CD14-positive monocyte (primary cell): ENCODE results near the gene SAP30BP. TPM values are rescaled to one million over a fixed set of nuclear protein-coding genes. Genes with fewer than 3 reads are reported as not detected.

Experiments used
- DNase-seq, 3 donors: peaks; one replicate each; pipeline ENCODE4 v3.0.0-alpha.2; 2011 to 2022
- H2AFZ ChIP-seq: 2 replicates; pipeline ENCODE4 v1.6.0; 2012; ENCODE audit warnings: mild to moderate bottlenecking, low read depth, low read length, inconsistent platforms; ENCODE audit not compliant: insufficient read depth, poor library complexity, severe bottlenecking
- H3K27ac ChIP-seq, 2 donors: 1 replicate in 1 of 2; 2 replicates in 1 of 2; pipeline ENCODE4 v1.5.1; 2012 to 2013; ENCODE audit warnings: low read length in 2 of 2, control low read depth in 1 of 2, inconsistent platforms in 1 of 2, low read depth in 1 of 2, mild to moderate bottlenecking in 1 of 2
- H3K27me3 ChIP-seq, 2 donors: one replicate each; pipeline versions ENCODE4 v1.6.0 to v1.6.1; 2011 to 2013; ENCODE audit warnings: low read length in 2 of 2; ENCODE audit not compliant: control insufficient read depth in 2 of 2, insufficient read depth in 2 of 2
- H3K36me3 ChIP-seq, 2 donors: replicated peaks in 1 of 2; 1 replicate in 1 of 2; 2 replicates in 1 of 2; pipeline versions ENCODE4 v1.5.1 to v1.6.1; 2012 to 2013; ENCODE audit warnings: low read length in 2 of 2, control low read depth in 1 of 2, inconsistent platforms in 1 of 2, mild to moderate bottlenecking in 1 of 2; ENCODE audit not compliant: insufficient read depth in 2 of 2, control insufficient read depth in 1 of 2
- H3K4me1 ChIP-seq, 2 donors: 1 replicate in 1 of 2; 2 replicates in 1 of 2; pipeline versions ENCODE4 v1.5.1 to v1.6.1; 2012 to 2013; ENCODE audit warnings: low read length in 2 of 2, control low read depth in 1 of 2, inconsistent platforms in 1 of 2, mild to moderate bottlenecking in 1 of 2, moderate library complexity in 1 of 2; ENCODE audit not compliant: insufficient read depth in 2 of 2, control insufficient read depth in 1 of 2
- H3K4me2 ChIP-seq: replicated peaks from 2 replicates; pipeline ENCODE3; 2012; ENCODE audit warnings: low read length, moderate library complexity, mild to moderate bottlenecking; ENCODE audit not compliant: poor library complexity, severe bottlenecking; ENCODE audit errors: extremely low read depth
- H3K4me3 ChIP-seq, 3 experiments: fragments of 200-600 bp in 1 of 3; sonication (generic) in 1 of 3; replicated peaks in 1 of 3; 1 replicate in 2 of 3; 2 replicates in 1 of 3; pipeline ENCODE4 v1.5.1; 2011 to 2013; ENCODE audit warnings: low read length in 3 of 3, mild to moderate bottlenecking in 3 of 3, control low read depth in 2 of 3, low read depth in 2 of 3, inconsistent platforms in 1 of 3, moderate library complexity in 1 of 3
- H3K79me2 ChIP-seq: 2 replicates; pipeline ENCODE4 v1.6.0; 2012; ENCODE audit warnings: mild to moderate bottlenecking, control low read depth, inconsistent platforms, low read length, moderate library complexity; ENCODE audit not compliant: insufficient read depth
- H3K9ac ChIP-seq: 2 replicates; pipeline ENCODE4 v1.6.0; 2017; ENCODE audit warnings: low read length, mild to moderate bottlenecking; ENCODE audit not compliant: insufficient read depth, poor library complexity, severe bottlenecking
- H3K9me3 ChIP-seq, 2 donors: replicated peaks in 1 of 2; 1 replicate in 1 of 2; 2 replicates in 1 of 2; pipeline versions ENCODE4 v1.5.1 to v1.6.1; 2012 to 2013; ENCODE audit warnings: low read length in 2 of 2, control low read depth in 1 of 2; ENCODE audit not compliant: control insufficient read depth in 1 of 2, insufficient read depth in 1 of 2
- H4K20me1 ChIP-seq: 2 replicates; pipeline ENCODE4 v1.6.0; 2012; ENCODE audit warnings: mild to moderate bottlenecking, low read length, control low read depth, moderate library complexity; ENCODE audit not compliant: insufficient read depth
- H3K27ac Mint-ChIP-seq, 7 donors: one replicate each; pipeline ENCODE4 v1.8.0; 2020; ENCODE audit warnings: mild to moderate bottlenecking in 7 of 7, mixed read lengths in 7 of 7, moderate library complexity in 6 of 7, inconsistent platforms in 2 of 7
- H3K27me3 Mint-ChIP-seq, 3 donors: one replicate each; pipeline ENCODE4 v1.8.0; 2021 to 2022; ENCODE audit warnings: low read depth in 3 of 3, mild to moderate bottlenecking in 3 of 3, mixed read lengths in 3 of 3, moderate library complexity in 3 of 3, inconsistent platforms in 1 of 3
- H3K36me3 Mint-ChIP-seq, 2 donors: one replicate each; pipeline ENCODE4 v1.8.0; 2020; ENCODE audit warnings: mixed read lengths in 2 of 2, inconsistent platforms in 1 of 2, mild to moderate bottlenecking in 1 of 2
- H3K4me1 Mint-ChIP-seq: one replicate; pipeline ENCODE4 v1.8.0; 2020; ENCODE audit warnings: mild to moderate bottlenecking, mixed read lengths
- H3K4me3 Mint-ChIP-seq, 2 donors: one replicate each; pipeline ENCODE4 v1.8.0; 2020; ENCODE audit warnings: mild to moderate bottlenecking in 2 of 2, mixed read lengths in 2 of 2, moderate library complexity in 1 of 2
- H3K9me3 Mint-ChIP-seq, 7 donors: one replicate each; pipeline ENCODE4 v1.8.0; 2020 to 2022; ENCODE audit warnings: mixed read lengths in 7 of 7, mild to moderate bottlenecking in 6 of 7, moderate library complexity in 6 of 7, inconsistent platforms in 2 of 7
- CTCF ChIP-seq: fragments of 200-600 bp; IDR thresholded peaks from one replicate; pipeline ENCODE4 v1.8.0; 2022; ENCODE audit warnings: antibody characterized with exemption, mild to moderate bottlenecking
- WGBS: methylation state at CpG from one replicate; pipeline ENCODE4 v1.1.5; 2013; ENCODE audit warnings: missing lambda C conversion rate; ENCODE audit not compliant: insufficient coverage; 5-methylcytosine and 5-hydroxymethylcytosine counted together
- intact Hi-C, 2 donors: fragments of 100-400 bp; cut with micrococcal nuclease; formaldehyde crosslinking; loops; one replicate each; pipeline versions ENCODE4 v1.15.0 to v1.15.1; 2023
- polyA plus RNA-seq, 3 donors: library from polyadenylated mRNA; depleted of rRNA in 1 of 3; unstranded in 2 of 3; stranded (reverse) in 1 of 3; fragments of 300-500 nt in 2 of 3; fragments of >200 nt in 1 of 3; fragmentation: Illumina TruSeq in 2 of 3; gene quantifications; 1 replicate in 2 of 3; 2 replicates in 1 of 3; pipeline ENCODE4 v1.2.3, GENCODE V29; 2012 to 2021

SAP30BP gene
- polyA plus RNA-seq, 3 donors = 43.8 to 130 (median 61.6) TPM

- H3K36me3 Mint-ChIP-seq = no peaks in the 10 kb centered on the region
- peak; percentile 86 for TF ChIP-seq CTCF
- Histone ChIP-seq H3K9me3 (no peaks in the 10 kb centered on the region), H3K4me3 (no peak overlapping the region), H3K27me3 (peaks cover 0 to 4% of the 10 kb centered on the region in 2 donors), H3K36me3 (no peaks in the 10 kb centered on the region), H3K79me2 (no peaks in the 10 kb centered on the region), H3K27ac (no peak overlapping the region), H3K9ac (no peak overlapping the region), H2AFZ (peak overlapping the region; percentile 41), H3K4me2 (no peak overlapping the region), H4K20me1 (no peaks in the 10 kb centered on the region), H3K4me1 (peaks cover 18 to 29% of the 10 kb centered on the region in 2 donors)
- DNase-seq = peak; percentile 78 to 84 (median 80)
- H3K4me3 Mint-ChIP-seq = no peak overlapping the region
- WGBS = 18% methylated on average over 18 of the region's 20 CpGs
- H3K9me3 Mint-ChIP-seq = peaks cover 0 to 4% (median 0%) of the 10 kb centered on the region in 7 donors
- peak overlapping the region in 1 of 7 donors; percentile 76 for H3K27ac Mint-ChIP-seq
- intact Hi-C loops = loop anchor here (1.0 to 2.0 kb wide), 3 partner anchors 74 to 117 kb away; partner anchors contain the start of gene SMIM5 (in 1 of the 2)
- peaks cover 7 to 17% (median 10%) of the 10 kb centered on the region in 3 donors for H3K27me3 Mint-ChIP-seq
- peaks cover 23% of the 10 kb centered on the region for H3K4me1 Mint-ChIP-seq
These were observed 82.6 kb downstream of the SAP30BP start for GRCh38 chr17:75749545-75750389.

- Histone ChIP-seq H4K20me1 (no peaks in the 10 kb centered on the region), H3K4me3 (no peak overlapping the region), H3K36me3 (no peaks in the 10 kb centered on the region), H3K27me3 (peaks cover 0 to 4% of the 10 kb centered on the region in 2 donors), H2AFZ (no peak overlapping the region), H3K27ac (no peak overlapping the region), H3K4me1 (peaks cover 20 to 32% of the 10 kb centered on the region in 2 donors), H3K9me3 (no peaks in the 10 kb centered on the region), H3K4me2 (no peak overlapping the region), H3K9ac (no peak overlapping the region), H3K79me2 (no peaks in the 10 kb centered on the region)
- intact Hi-C loops = loop anchor here in 1 of 2 donors (2.0 kb wide), 2 partner anchors 78 to 118 kb away; partner anchors contain the start of gene SMIM5
- no peak for DNase-seq
- peaks cover 30% of the 10 kb centered on the region for H3K4me1 Mint-ChIP-seq
- H3K27ac Mint-ChIP-seq = peak overlapping the region in 3 of 7 donors; percentile 25 to 45 (median 26)
- TF ChIP-seq CTCF = no peak
- H3K36me3 Mint-ChIP-seq = no peaks in the 10 kb centered on the region
- WGBS = 87% methylated on average over 18 of the region's 23 CpGs
- H3K9me3 Mint-ChIP-seq = peaks cover 0 to 4% (median 0%) of the 10 kb centered on the region in 7 donors
- peaks cover 7 to 17% (median 10%) of the 10 kb centered on the region in 3 donors for H3K27me3 Mint-ChIP-seq
- no peak overlapping the region for H3K4me3 Mint-ChIP-seq
These were observed 83.7 kb downstream of the SAP30BP start for GRCh38 chr17:75750661-75751423.
